H1 (cell line): ENCODE measurements around the gene GALNT17. TPM values are rescaled to one million over a fixed set of nuclear protein-coding genes. Genes with fewer than 3 reads are reported as not detected.

Experiments
- ATF3 ChIP-seq: IDR thresholded peaks from 2 replicates; pipeline ENCODE4 v1.6.1; 2011; ENCODE audit warnings: low read depth, mild to moderate bottlenecking, low read length; ENCODE audit not compliant: insufficient read depth
- CHD7 ChIP-seq: fragments of 300-600 bp; sonication (generic); IDR thresholded peaks from 2 replicates; pipeline ENCODE4 v1.7.1; 2012; ENCODE audit warnings: low read length, moderate library complexity, mild to moderate bottlenecking, inconsistent platforms; ENCODE audit not compliant: insufficient replicate concordance
- SIN3A ChIP-seq, 2 experiments: IDR thresholded peaks in 1 of 2; conservative IDR thresholded peaks in 1 of 2; 2 replicates each; pipeline ENCODE4 v1.6.1; 2011 to 2012; ENCODE audit warnings: low read length in 2 of 2, improper control_type of control experiment in 1 of 2, low read depth in 1 of 2, mild to moderate bottlenecking in 1 of 2
- SIX5 ChIP-seq: IDR thresholded peaks from 2 replicates; pipeline ENCODE4 v1.6.1; 2011; ENCODE audit warnings: mild to moderate bottlenecking, low read depth, low read length
- SUZ12 ChIP-seq: fragments of 200-600 bp; sonication (generic); IDR thresholded peaks from 2 replicates; pipeline ENCODE4 v1.6.1; 2012; ENCODE audit warnings: mild to moderate bottlenecking, inconsistent platforms, low read length, moderate library complexity, mixed read lengths
- TAF1 ChIP-seq: IDR thresholded peaks from 2 replicates; pipeline ENCODE4 v1.6.1; 2011; ENCODE audit warnings: mild to moderate bottlenecking, low read depth, low read length
- polyA plus RNA-seq, 7 experiments: library from polyadenylated mRNA; depleted of rRNA in 3 of 7; stranded (reverse) in 5 of 7; unstranded in 2 of 7; fragments of >200 nt in 5 of 7; fragments of 200-250 nt in 2 of 7; gene quantifications; 1 replicate in 5 of 7; 2 replicates in 1 of 7; 4 replicates in 1 of 7; pipeline versions ENCODE4 v1.2.1 to v1.2.3, GENCODE V29; 2011 to 2013; ENCODE audit warnings: missing spikeins in 2 of 7, mixed read lengths in 2 of 7
- total RNA-seq: library from RNA; stranded (reverse); fragmentation: NEBNext Ultra II Directional; extraction: Animal tissue kit (Norgen Biotek cat#: 25700); gene quantifications from 2 replicates; pipeline ENCODE4 v1.2.1, GENCODE V29; 2021

GALNT17 gene
- total and polyA plus RNA-seq, 2 of the 8 experiments (the other 6 are each of a cell fraction or from before 2014, with no cell fraction given): 37.7 to 47.0 TPM

DNA sequence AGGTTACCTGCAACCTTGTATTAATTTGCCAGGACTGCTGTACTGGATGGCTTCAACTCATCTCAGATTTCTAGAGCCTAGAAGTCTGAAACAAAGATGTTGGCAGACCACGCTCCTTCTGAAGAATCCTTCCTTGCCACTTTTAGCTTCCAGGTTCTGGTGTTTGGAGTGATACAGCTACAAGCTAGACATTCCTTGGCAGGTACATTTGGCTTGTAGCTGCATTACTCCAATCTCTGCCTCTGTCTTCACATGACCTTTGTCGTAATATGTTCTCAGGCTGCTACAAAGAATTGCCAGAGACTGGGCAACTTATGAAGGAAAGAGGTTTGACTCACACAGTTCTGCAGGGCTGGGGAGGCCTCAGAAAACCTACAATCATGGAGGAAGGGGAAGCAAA, 146.3 kb downstream of the GALNT17 start (continued):
- TF ChIP-seq CHD7: no peak
- TF ChIP-seq SIX5: no peak
- no peak for TF ChIP-seq TAF1
- no peak for TF ChIP-seq SUZ12
- no peak for TF ChIP-seq ATF3
- TF ChIP-seq SIN3A (conservative IDR thresholded peaks at IDR 0.05 in 1 of 2, IDR thresholded peaks at IDR 0.05 in 1 of 2; ENCODE audit: low read depth in 1 of 2, low read length in 2 of 2): no peak
